SK-N-SH treated with all-trans-retinoic acid at 6 μM for 48 hours (cell line): ENCODE data around the gene CORO6.

Experiments
- ATAC-seq: fragments of 200-7000 bp; cut with Tn5 transposase; 3 replicates; pipeline ENCODE4 v1.9.1; 2020; ENCODE audit warnings: mild to moderate bottlenecking, moderate library complexity
- ARNTL ChIP-seq: fragments of 450-650 bp; formaldehyde crosslinking; IDR thresholded peaks from 2 replicates; pipeline ENCODE4 v1.5.0; 2020; ENCODE audit warnings: low read depth, mild to moderate bottlenecking, moderate library complexity, borderline replicate concordance
- BACH2 ChIP-seq: fragments of 250-450 bp; sonication (Bioruptor Pico); IDR thresholded peaks from 2 replicates; pipeline ENCODE4 v1.9.0; 2021; ENCODE audit warnings: mild to moderate bottlenecking, borderline replicate concordance
- ESRRG ChIP-seq: fragments of 250-450 bp; sonication (Bioruptor Pico); IDR thresholded peaks from 2 replicates; pipeline ENCODE4 v1.6.1; 2021; ENCODE audit warnings: mild to moderate bottlenecking
- GLIS3 ChIP-seq: fragments of 250-450 bp; sonication (Bioruptor Pico); IDR thresholded peaks from 2 replicates; pipeline ENCODE4 v1.5.0; 2020; ENCODE audit warnings: mild to moderate bottlenecking, moderate library complexity
- ISL1 ChIP-seq: fragments of 250-450 bp; sonication (Bioruptor Pico); IDR thresholded peaks from 2 replicates; pipeline ENCODE4 v2.1.2; 2022; ENCODE audit warnings: mild to moderate bottlenecking, moderate library complexity
- OSR1 ChIP-seq: fragments of 250-450 bp; sonication (Bioruptor Pico); IDR thresholded peaks from 2 replicates; pipeline ENCODE4 v1.8.0; 2022; ENCODE audit warnings: moderate library complexity, mild to moderate bottlenecking, inconsistent platforms
- RARB ChIP-seq: fragments of 250-450 bp; sonication (Bioruptor Pico); IDR thresholded peaks from 2 replicates; pipeline ENCODE4 v1.8.0; 2021; ENCODE audit warnings: mild to moderate bottlenecking, moderate library complexity
- SNAI2 ChIP-seq: fragments of 250-450 bp; sonication (Bioruptor Pico); IDR thresholded peaks from 2 replicates; pipeline ENCODE4 v1.5.0; 2020; ENCODE audit warnings: mild to moderate bottlenecking, moderate library complexity
- TCF4 ChIP-seq: fragments of 250-450 bp; sonication (Bioruptor Pico); IDR thresholded peaks from 2 replicates; pipeline ENCODE4 v1.8.0; 2021; ENCODE audit warnings: mild to moderate bottlenecking, moderate library complexity, borderline replicate concordance
- ZC3H10 ChIP-seq: fragments of 250-450 bp; sonication (Bioruptor Pico); IDR thresholded peaks from 2 replicates; pipeline ENCODE4 v1.5.1; 2021; ENCODE audit warnings: mild to moderate bottlenecking, moderate library complexity
- ZFP3 ChIP-seq: fragments of 250-450 bp; sonication (Bioruptor Pico); IDR thresholded peaks from 2 replicates; pipeline ENCODE4 v1.5.0; 2020; ENCODE audit warnings: mild to moderate bottlenecking, moderate library complexity
- ZFP30 ChIP-seq: fragments of 450-650 bp; formaldehyde crosslinking; IDR thresholded peaks from 2 replicates; pipeline ENCODE4 v1.5.0; 2022; ENCODE audit warnings: mild to moderate bottlenecking, moderate library complexity
- ZNF70 ChIP-seq: fragments of 450-650 bp; formaldehyde crosslinking; IDR thresholded peaks from 2 replicates; pipeline ENCODE4 v1.5.0; 2020; ENCODE audit warnings: mild to moderate bottlenecking, moderate library complexity
- TF ChIP-seq, protein P1 (sequence below): fragments of 250-450 bp; sonication (Bioruptor Pico); IDR thresholded peaks from 2 replicates; pipeline ENCODE4 v1.5.1; 2020; ENCODE audit warnings: low read depth, mild to moderate bottlenecking, moderate library complexity
- TF ChIP-seq, protein P2 (sequence below): fragments of 250-450 bp; sonication (Bioruptor Pico); IDR thresholded peaks from 2 replicates; pipeline ENCODE4 v1.5.1; 2021; ENCODE audit warnings: mild to moderate bottlenecking, moderate library complexity
- TF ChIP-seq, protein P3 (sequence below): fragments of 250-450 bp; sonication (Bioruptor Pico); IDR thresholded peaks from 2 replicates; pipeline ENCODE4 v1.5.0; 2020; ENCODE audit warnings: mild to moderate bottlenecking, moderate library complexity
- TF ChIP-seq, protein P4 (sequence below): fragments of 250-450 bp; sonication (Bioruptor Pico); IDR thresholded peaks from 2 replicates; pipeline ENCODE4 v1.8.0; 2021; ENCODE audit warnings: low read depth, mild to moderate bottlenecking, moderate library complexity, borderline replicate concordance

CORO6 gene

DNA sequence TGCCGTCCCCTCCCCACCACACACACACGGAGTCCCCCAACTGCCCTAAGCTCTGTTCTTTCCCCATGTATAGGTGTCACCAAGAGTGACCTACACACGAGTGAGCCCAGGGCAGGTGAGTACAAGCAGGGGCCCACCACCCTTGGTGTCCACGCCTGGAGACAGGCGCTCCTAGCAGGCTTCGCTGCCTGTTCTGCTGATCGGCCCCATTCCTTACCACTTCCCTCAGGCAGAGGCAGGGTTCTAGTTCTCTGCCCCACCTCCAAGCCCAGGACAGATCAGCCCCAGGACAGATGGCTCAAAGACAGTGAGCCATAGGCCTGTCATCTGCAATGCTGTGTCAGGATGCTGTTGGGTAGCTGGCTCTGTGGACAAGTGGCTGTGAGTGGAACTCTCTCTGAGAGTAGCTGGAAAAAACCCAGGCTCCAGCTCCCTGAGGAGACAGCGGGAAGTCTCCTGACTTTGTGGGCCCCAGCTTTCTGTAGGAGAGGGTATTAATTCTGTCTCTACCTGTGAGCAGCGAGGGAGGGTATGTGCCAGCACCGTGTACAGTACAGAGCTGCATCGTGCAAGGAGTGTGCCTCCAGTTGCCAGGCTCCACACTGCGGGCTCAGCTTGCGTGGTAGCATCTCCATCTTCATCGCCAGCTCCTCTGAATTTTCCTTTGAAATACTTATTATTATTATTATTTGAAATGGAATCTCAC, 53.3 kb downstream of the CORO6 start:
- ATAC-seq = no peak; the same call in 2 of the 3 replicates
- TF ChIP-seq SNAI2 (CRISPR knock-in tag) (no peak), TCF4 (CRISPR knock-in tag) (no peak), ZFP30 (CRISPR knock-in tag) (no peak), BACH2 (CRISPR knock-in tag) (no peak), OSR1 (CRISPR knock-in tag) (no peak), ARNTL (no peak), RARB (CRISPR knock-in tag) (no peak)
- TF ChIP-seq, protein P1, sequence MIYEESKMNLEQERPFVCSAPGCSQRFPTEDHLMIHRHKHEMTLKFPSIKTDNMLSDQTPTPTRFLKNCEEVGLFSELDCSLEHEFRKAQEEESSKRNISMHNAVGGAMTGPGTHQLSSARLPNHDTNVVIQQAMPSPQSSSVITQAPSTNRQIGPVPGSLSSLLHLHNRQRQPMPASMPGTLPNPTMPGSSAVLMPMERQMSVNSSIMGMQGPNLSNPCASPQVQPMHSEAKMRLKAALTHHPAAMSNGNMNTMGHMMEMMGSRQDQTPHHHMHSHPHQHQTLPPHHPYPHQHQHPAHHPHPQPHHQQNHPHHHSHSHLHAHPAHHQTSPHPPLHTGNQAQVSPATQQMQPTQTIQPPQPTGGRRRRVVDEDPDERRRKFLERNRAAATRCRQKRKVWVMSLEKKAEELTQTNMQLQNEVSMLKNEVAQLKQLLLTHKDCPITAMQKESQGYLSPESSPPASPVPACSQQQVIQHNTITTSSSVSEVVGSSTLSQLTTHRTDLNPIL = no peak
- TF ChIP-seq, protein P2, sequence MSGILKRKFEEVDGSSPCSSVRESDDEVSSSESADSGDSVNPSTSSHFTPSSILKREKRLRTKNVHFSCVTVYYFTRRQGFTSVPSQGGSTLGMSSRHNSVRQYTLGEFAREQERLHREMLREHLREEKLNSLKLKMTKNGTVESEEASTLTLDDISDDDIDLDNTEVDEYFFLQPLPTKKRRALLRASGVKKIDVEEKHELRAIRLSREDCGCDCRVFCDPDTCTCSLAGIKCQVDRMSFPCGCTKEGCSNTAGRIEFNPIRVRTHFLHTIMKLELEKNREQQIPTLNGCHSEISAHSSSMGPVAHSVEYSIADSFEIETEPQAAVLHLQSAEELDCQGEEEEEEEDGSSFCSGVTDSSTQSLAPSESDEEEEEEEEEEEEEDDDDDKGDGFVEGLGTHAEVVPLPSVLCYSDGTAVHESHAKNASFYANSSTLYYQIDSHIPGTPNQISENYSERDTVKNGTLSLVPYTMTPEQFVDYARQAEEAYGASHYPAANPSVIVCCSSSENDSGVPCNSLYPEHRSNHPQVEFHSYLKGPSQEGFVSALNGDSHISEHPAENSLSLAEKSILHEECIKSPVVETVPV (CRISPR knock-in tag) = no peak
- TF ChIP-seq, all 23 proteins: peak for 0

DNA sequence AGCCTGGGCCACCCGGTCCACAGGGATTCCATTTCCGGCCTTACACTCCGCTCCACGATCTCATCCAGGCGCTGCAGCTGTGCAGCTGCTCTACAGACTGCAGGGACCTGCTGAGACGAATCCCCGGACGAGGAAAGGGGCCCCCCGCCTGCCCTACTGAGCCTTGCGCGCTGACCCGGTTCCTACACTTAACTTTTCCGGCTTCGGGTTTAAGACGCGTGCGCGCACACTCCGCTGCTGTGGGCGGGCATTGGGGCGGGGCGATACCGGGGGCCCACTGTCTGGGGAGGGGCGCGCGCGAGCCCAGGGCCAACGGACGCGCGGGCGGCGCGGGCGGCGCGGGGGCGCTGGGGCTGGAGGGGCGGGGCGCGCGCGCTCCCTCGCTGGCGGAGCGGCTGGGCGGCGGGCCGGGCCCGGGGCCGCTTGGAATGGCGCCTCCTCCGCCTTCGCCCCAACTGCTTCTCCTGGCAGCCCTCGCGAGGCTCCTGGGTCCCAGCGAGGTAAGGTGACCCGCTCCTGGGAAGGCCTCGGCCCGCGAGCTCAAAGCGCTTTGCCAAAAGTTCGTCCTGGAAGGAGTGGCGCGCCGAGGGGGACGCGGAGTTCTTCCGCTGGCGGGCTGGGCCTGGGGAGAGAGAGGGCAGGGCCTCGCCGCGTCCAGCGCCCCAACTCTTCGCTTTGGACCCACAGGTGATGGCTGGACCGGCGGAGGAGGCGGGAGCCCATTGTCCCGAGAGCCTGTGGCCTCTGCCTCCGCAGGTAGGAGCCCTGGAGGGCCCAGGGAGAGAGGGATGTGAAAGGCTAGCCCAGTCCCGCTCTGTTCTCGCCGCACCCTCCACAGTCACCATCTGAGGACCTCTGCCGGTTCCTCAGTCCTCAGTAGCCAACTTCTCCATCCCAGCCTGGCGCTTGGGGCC, 54.1 kb downstream of the CORO6 start, which contains the start of gene TP53I13:
TSS of gene TP53I13 (plus strand) at position 371 of the 914 bp plus-strand sequence. CDS start at position 429, 58 bp downstream.
- TF ChIP-seq, protein P3, sequence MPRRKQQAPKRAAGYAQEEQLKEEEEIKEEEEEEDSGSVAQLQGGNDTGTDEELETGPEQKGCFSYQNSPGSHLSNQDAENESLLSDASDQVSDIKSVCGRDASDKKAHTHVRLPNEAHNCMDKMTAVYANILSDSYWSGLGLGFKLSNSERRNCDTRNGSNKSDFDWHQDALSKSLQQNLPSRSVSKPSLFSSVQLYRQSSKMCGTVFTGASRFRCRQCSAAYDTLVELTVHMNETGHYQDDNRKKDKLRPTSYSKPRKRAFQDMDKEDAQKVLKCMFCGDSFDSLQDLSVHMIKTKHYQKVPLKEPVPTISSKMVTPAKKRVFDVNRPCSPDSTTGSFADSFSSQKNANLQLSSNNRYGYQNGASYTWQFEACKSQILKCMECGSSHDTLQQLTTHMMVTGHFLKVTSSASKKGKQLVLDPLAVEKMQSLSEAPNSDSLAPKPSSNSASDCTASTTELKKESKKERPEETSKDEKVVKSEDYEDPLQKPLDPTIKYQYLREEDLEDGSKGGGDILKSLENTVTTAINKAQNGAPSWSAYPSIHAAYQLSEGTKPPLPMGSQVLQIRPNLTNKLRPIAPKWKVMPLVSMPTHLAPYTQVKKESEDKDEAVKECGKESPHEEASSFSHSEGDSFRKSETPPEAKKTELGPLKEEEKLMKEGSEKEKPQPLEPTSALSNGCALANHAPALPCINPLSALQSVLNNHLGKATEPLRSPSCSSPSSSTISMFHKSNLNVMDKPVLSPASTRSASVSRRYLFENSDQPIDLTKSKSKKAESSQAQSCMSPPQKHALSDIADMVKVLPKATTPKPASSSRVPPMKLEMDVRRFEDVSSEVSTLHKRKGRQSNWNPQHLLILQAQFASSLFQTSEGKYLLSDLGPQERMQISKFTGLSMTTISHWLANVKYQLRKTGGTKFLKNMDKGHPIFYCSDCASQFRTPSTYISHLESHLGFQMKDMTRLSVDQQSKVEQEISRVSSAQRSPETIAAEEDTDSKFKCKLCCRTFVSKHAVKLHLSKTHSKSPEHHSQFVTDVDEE (CRISPR knock-in tag) = no peak
- TF ChIP-seq ZNF70 (no peak), RARB (CRISPR knock-in tag) (no peak), OSR1 (CRISPR knock-in tag) (no peak), ZFP3 (no peak), GLIS3 (CRISPR knock-in tag) (no peak)
- TF ChIP-seq, protein P2 (CRISPR knock-in tag) = no peak
- peak; percentile 49 for ATAC-seq

DNA sequence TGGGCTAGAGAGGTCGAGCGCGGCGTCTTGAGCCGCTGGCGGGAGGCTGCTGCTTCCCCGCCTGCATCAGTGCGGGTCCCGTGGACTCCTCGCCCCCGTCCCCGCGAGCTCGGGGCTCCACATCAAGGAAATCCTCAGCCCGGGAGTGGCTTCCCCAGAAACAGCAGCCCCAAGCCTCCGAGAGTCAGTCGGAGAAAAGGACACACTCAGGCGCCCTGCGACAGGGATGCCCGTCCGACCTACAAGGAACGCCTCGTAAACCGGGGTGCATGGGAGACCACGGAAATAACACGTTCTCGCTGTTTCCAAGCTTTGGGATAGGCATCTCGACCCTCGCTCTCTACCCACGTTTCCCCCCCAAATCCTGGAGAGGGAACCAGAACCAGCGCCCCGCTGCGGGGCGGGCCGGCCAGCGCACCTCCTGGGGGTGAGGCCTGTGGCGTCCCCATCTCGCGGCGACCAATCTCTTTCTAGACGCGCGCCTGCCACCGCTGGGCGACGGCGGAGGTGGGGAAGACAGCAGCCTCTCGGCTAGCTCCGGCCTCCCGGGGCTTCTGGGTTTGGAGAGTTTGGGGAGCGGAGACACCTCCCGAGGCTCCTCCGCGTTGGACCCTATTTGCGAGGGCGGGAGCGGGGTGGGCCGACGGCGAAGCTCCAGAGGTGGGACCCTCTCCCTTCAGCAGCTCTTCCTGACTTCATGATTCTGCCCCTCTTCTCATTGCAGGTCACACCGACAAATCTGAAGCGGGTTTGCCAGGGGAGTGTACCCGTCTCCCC, 55.0 kb downstream of the CORO6 start:
- TF ChIP-seq, protein P4, sequence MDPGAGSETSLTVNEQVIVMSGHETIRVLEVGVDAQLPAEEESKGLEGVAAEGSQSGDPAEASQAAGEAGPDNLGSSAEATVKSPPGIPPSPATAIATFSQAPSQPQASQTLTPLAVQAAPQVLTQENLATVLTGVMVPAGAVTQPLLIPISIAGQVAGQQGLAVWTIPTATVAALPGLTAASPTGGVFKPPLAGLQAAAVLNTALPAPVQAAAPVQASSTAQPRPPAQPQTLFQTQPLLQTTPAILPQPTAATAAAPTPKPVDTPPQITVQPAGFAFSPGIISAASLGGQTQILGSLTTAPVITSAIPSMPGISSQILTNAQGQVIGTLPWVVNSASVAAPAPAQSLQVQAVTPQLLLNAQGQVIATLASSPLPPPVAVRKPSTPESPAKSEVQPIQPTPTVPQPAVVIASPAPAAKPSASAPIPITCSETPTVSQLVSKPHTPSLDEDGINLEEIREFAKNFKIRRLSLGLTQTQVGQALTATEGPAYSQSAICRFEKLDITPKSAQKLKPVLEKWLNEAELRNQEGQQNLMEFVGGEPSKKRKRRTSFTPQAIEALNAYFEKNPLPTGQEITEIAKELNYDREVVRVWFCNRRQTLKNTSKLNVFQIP = no peak
- TF ChIP-seq ISL1 (CRISPR knock-in tag) (no peak), ESRRG (CRISPR knock-in tag) (no peak), ZC3H10 (no peak), ZFP3 (no peak)
- TF ChIP-seq, all 23 proteins: peak for 0
- ATAC-seq = peak; percentile 50
